GM18526 (cell line): ENCODE data around the gene TRMU.

ENCODE experiments used
- POLR2A ChIP-seq: IDR thresholded peaks from 3 replicates; pipeline ENCODE4 v1.6.1; 2011; ENCODE audit not compliant: insufficient read length; ENCODE audit errors: extremely low read depth

TRMU gene

DNA sequence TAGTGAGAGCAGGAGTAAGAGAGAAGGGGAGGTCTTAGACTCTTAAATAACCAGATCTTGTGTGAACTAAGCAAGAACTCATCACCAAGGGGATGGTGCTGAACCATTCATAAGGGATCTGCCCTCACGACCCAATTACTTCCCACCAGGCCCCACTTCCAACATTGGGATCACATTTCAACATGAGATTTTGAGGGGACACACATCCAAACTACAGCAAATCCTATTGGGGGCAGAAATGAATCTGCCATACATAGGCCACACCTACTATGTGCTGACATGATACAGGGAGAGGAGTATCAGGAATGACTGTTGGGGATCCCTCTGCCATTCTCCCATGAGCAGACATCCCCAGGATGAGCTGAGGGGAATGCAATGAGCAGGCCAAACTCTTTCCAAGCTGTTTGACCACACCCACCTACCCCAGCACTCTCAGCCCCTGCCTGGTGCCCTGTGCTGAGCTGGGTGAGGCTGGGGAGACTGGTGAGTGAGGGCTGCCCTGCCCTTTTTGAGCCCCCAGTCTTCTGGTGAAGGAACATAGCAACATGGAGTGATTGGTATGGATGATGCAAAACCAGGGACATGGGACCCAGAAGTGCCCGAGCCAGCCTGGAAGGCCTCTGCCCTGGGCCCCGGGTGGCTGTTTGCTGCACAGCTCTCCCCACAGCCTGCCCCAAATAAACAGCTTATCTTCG lies 40.1 kb upstream of the TRMU start:
- no peak for TF ChIP-seq POLR2A

DNA sequence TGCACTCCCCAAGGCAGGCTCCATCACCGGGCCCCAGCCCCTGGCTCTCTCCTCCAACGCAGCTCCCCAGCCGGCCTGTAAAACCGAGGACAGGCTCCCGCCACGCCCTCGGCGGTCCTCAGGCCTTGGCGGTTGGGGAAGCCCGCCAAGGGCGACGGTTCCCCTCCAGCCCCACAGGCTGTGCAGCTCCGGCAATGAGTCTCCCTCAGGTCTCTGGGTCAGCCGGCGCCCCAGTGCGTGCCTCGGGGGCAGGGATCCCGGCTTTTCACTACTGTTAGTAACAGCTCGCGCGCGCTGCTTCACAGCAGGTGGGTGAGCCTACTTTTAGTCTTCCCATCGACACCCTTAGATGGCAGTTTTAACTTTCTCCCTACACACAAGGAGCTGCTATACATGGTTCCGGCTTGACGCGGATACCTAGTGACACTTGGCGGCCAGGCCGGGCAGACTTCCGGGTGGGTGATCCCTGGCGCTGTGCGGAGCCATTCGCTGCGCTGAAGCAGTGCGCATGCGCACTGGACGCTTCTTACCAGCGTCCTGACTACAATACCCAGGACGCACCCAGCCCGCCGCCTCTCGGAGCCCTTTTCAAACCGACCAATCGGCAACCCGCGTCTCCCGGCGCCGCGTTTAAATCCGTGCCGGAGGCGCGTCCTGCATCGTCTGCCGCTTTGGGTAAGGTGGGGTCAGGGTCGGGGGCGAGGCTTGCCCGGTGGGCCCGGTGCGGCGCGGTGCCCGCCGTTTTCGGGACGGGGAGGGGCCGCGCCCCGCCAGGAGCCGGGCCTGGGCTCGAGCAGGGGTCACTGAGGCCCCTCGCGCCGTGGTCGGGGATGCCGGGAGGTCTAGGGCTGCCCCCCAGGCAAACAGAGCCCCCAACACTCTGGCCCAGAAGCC lies 39.0 kb upstream of the TRMU start, which contains the start of gene GTSE1:
Gene GTSE1 (plus strand): TSS at position 614 of the 894 bp plus-strand sequence. CDS start 531 bp downstream, outside the sequence.
- peak; percentile 76 for TF ChIP-seq POLR2A

DNA sequence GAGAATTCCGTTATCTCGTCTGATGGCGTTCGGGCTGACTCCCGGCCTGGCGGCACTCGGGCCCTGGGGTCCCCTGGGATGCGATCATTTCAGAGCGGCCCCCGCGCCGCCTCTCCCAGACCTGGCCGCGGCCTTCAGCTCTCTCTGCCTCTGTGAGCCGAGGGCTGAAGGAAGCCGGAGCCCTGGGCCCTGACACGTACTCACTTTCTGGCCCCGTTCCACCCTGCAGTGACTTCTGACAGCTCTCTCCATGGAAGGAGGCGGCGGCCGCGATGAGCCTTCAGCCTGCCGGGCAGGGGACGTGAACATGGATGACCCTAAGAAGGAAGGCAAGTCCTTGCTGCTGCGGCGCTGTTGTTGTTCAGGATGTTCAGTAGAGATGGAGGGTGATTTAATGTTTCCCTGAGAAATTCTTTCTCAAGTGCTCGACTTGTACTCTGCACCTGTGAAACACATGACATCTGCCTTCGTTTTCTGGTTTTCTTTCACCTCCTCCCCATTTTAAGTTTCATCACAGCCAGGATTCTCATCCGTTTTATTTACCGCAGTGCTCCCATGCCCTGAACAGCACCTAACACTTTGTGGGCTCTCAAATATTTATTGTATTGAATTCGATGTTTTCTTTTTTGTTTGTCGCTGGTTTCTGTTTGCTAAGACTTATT lies 38.2 kb upstream of the TRMU start:
- TF ChIP-seq POLR2A, result no peak

DNA sequence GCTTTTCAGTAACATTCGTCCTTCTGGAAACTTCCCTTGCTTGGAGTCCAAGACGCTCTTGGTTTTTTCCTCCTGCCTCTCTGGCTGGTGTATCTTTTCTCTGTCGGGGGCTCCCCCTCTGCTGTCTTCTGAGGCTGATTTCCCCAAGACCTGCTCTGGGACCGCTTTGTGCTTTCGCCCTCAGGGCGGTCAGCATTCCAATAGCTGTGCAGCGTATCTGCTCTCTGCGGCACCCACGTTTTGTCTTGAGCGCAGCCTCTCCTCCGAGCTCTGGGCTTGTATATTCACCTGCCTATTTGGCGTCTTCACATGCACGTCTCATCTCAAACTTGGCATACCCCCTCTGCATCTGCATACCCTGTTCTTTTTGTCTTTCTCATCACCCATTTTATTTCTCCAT lies 36.4 kb upstream of the TRMU start:
- TF ChIP-seq POLR2A, result no peak

DNA sequence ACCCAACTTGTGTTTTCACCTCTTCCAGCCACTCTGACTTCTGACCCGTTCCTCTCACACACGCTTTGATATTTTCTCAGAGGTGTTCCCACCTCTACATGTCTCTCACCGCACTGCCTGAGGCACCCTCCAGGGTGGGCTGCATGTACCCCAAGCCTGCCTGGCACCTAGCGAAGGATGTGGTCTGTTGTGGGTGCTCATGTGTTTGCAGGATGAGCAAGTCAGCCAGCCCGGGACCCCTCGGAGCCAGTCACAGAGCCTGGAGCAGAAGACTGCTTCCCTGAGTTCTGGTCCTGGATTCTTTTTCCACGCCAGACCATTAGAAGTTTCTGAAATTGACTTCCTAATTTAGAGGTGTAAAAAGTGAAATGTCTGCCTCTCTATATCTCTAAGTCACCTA lies 35.0 kb upstream of the TRMU start:
- no peak for TF ChIP-seq POLR2A

DNA sequence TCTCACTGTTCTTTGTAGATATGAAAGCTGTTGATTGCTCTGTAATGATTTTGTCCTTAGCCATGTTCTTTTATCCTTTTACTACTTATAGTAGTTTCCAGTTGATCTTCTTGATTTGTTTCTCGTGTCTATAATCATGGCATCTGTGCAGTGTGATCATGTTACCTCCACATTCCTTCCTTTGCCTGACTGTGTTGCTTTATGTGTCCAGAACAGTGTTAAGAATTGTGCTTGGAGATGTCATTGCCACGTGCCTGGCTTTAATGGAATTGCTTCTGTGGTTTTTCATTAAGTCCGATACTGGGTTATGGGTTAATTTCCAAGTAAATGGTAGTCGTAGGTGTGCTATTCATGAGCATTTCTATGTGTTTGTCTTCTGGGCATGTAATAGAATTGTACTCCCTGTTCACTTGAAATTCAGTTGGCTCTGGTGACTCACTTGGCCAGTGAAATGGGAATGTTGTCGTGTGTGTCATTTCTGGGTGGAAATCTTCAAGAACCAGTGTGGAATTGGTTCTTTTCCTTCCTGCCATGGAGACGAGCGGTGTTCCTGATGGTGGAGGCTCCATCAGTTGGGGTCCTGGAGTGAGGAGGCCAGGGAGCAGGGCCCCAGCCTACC lies 32.1 kb upstream of the TRMU start:
- TF ChIP-seq POLR2A, result no peak

DNA sequence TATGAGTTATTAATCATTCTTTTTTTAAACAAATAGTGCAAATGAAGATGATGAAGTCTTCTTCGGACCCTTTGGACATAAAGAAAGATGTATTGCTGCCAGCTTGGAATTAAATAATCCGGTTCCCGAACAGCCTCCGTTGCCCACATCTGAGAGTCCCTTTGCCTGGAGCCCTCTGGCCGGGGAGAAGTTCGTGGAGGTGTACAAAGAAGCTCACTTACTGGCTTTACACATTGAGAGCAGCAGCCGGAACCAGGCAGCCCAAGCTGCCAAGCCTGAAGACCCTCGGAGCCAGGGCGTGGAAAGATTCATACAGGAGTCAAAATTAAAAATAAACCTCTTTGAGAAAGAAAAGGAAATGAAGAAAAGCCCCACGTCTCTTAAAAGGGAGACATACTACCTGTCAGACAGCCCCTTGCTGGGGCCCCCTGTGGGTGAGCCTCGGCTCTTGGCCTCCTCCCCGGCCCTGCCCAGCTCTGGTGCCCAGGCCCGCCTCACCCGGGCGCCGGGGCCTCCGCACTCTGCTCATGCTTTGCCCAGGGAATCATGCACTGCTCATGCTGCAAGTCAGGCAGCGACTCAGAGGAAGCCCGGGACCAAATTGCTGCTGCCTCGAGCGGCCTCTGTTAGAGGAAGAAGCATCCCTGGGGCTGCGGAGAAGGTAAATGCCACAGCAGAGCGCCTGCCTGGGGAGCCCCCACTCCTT lies 27.1 kb upstream of the TRMU start:
- no peak for TF ChIP-seq POLR2A

DNA sequence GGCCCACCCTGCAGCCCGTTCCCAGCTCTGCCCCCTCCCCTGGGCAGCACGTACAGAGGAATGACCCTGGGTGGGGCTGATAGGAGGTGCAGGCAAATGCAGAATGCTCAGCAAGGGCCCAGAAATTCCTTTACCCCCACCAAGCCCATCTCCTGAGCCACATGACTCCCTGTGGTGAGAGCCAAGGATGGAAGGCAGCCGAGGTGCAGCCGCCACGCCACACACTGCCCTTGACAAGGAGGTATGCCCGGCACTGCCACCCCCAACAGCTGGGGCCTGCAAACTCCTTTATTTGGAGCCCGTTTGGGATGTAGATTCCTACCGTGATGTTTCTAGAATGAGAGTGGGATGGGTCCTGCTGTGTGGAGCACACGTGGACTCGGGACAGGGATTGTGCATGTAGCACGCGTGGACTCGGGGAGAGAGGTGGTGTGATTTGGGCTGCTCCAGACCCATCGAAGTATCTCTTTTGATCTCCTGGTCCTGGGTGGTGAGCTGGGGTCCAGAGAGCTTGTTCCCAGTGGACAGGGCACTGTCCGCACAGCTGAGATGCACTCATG lies 25.9 kb upstream of the TRMU start:
- no peak for TF ChIP-seq POLR2A

DNA sequence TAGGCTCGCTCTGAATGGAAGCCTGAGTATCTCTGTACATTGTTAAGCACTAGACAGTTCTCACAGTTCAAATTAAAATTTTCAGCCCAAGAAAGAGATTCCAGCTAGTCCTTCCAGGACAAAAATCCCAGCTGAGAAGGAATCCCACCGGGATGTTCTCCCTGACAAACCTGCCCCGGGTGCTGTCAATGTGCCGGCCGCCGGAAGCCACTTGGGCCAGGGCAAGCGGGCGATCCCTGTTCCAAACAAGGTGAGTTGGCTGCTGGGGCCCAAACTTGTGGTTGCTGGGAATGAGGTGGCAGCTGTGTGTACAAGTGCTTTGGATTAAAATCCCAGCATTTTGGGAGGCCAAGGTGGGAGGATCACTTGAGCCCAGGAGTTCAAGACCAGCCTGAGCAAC lies 23.5 kb upstream of the TRMU start:
- TF ChIP-seq POLR2A, result no peak

DNA sequence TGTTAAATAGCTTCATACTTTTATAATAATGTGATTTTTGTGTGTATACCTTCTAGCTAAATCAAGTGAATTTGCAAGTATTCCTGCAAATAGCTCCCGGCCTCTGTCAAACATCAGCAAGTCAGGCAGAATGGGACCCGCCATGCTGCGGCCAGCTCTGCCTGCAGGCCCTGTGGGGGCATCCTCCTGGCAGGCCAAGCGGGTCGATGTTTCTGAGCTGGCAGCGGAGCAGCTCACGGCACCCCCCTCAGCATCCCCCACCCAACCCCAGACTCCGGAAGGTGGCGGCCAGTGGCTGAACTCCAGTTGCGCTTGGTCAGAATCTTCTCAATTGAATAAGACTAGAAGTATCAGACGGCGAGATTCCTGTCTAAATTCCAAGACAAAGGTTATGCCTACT lies 19.5 kb upstream of the TRMU start:
- TF ChIP-seq POLR2A, result no peak

DNA sequence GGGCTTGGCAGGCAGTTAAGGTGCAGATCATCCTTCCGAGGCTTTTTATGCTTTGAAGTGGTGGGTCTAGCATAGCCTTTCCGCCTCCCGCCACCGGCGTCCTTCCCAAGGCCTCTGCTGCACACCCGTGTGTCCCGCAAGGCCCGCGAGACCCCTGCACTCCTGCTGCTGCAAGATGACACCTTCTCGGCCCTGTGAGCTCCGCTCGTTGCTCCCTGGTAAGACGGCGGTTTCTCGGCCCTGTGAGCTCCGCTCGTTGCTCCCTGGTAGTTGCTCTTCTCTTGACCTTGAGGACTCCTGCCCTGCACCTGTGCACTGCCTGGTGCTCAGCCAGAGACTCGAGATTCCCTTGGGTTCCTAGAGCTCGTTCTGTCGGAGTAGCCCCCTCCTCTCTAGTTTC lies 17.9 kb upstream of the TRMU start:
- no peak for TF ChIP-seq POLR2A

DNA sequence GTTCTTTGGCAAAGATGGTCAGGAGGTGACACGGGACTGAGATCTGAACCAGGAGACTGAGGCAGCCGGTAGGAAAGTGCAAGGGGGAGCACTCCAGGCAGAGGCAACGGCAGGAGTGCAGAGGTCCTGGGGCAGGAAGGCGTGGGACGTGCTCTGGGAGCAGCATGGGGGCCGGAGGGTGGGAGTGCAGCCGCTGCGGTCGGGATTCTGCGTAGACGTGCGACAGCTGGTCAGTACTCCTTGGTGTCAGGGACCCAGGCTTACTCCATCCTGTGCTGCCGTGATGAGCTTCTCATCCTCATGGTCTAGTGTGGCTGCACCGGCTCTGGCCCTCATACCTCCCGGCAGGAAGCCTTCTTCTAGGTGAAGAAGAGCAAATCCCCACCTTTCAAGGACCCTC lies 16.9 kb upstream of the TRMU start:
- no peak for TF ChIP-seq POLR2A

DNA sequence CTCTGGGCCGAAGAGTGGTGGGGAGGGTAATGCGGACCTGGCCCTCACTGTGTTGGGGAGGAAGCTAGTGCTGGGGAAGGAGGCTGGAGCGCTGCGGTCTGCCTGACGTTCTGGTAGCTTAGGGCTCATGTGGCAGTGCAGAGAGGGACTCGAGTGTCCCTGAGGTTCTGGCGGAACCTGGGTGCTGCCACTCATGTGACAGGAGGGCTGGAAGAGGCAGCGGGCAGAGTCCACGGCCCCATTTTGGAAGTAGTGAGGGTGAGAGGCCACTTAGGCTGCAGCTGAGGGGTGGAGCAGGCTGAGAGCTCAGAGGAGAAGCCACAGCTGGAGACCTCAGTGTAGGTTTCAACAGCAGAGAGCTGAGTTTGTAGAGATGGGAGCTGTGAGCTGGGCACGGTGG lies 16.2 kb upstream of the TRMU start:
- TF ChIP-seq POLR2A, result no peak

DNA sequence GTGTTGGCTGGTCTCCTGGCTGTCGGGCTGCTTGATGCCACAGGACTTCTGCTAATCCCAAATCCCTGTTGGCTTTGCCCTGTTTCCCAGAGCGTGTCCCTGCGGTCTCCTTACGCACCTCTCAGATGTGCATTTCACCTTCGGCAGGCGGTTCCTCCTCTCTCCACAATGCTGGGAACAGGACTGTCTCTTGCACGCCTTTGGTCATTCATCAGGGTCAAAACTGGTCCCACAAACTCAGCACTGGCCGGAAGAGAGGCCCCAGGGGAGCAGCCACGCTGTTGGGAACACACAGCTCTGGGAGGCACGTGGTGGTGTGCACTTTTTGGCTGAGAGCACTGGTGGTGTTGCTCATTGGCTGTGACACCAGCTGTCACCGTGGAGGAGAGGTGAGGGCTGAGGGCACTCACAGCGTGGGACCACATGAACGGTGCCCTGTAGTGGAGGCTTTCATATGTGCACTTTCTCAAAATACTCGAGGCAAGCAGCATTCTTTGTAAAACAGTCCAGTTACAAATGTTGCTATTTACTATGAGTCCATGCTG lies 15.3 kb upstream of the TRMU start:
- TF ChIP-seq POLR2A, result no peak
